ENCODE results near the gene RAB37. TPM values are rescaled to one million over a fixed set of nuclear protein-coding genes. Genes with fewer than 3 reads are reported as not detected.

The RAB37 gene
- total RNA-seq, 4 donors from 2014 or later = 0.57 to 1.7 TPM; not detected in 2

DNA sequence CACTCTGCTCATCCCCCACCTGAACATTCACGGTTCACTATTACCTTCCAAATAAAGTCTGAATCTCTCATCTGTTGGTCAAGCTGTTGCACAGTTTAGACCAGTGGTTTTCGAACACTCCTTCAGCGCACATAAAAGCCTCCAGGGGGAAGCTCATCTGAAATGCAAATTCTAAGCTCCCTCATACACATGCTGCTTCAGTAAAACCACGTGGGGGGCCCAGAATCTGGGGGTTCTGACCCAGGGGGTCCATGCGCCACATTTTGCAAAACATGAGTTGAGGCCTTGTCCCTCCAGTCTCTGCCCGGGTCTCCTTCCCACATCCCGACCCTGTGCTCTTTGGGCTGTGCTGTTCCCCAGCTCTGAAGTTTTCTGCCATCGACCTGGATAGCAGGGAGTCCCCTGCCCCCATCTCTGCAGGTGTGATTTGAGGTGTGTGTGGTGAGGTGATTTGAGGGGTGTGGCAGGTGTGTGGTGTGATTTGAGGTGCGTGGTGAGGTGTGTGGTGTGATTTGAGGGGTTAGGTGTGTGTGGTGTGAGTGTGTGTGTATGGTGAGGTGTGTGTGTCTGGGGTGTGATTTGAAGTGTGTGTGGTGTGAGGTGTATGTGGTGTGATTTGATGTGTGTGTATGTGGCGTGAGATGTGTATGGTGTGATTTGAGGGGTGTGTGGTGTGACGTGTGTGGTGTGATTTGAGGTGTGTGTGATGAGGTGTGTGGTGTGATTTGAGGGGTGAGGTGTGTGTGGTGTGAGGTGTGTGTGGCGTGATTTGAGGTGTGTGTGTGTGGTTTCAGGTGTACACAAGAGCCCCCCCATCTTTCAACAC, 4.8 kb upstream of the RAB37 start:
- no peak for DNase-seq (ENCODE audit: low spot score in 2 of 2)
- no peak for TF ChIP-seq POLR2A (IDR thresholded peaks at IDR 0.05)
- TF ChIP-seq, protein P1, sequence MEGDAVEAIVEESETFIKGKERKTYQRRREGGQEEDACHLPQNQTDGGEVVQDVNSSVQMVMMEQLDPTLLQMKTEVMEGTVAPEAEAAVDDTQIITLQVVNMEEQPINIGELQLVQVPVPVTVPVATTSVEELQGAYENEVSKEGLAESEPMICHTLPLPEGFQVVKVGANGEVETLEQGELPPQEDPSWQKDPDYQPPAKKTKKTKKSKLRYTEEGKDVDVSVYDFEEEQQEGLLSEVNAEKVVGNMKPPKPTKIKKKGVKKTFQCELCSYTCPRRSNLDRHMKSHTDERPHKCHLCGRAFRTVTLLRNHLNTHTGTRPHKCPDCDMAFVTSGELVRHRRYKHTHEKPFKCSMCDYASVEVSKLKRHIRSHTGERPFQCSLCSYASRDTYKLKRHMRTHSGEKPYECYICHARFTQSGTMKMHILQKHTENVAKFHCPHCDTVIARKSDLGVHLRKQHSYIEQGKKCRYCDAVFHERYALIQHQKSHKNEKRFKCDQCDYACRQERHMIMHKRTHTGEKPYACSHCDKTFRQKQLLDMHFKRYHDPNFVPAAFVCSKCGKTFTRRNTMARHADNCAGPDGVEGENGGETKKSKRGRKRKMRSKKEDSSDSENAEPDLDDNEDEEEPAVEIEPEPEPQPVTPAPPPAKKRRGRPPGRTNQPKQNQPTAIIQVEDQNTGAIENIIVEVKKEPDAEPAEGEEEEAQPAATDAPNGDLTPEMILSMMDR (IDR thresholded peaks at IDR 0.05) = no peak
- 76 to 80% methylated on average over 12 of the region's 12 CpGs for WGBS, 2 donors
- H3K4me3 ChIP-seq (ENCODE audit: low read depth, poor library complexity, severe bottlenecking) = no peak overlapping the region
- intact Hi-C loops (cut with DNase I; ENCODE audit: low total_unique reads) = no loop called here

DNA sequence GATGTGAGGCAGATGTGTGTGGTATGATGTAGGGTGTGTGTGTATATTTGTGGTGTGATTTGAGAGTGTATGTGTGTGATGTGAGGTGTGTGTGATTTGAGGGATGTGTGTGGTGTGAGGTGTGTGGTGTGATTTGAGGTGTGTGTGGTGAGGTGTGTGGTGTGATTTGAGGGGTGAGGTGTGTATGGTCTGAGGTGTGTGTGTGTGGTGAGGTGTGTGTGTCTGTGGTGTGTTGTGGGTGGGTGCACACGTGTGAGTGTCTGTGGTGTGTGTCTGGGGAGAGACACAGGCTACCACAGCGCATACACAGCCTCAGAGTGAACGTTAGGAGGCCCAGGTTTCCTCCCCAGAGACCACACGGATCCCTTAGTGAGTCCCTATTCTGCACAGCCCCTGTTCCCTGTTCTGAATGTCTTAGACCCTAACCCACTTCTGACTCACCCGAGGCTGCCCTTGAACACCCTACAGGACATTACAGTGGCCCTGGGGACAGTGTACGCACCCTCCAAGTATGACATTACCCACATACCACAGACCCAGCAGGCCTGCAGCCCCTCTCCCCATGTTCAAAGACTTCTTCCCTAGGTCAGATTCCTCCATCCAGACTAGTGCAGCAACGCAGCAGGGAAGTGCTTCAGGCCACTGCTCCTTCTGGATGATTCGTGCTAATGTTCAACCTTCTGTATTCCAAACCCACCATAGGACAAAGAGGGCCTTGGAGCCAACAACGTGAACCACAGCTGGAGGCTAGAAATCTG, 3.5 kb upstream of the RAB37 start:
- 61 to 63% methylated on average over 9 of the region's 9 CpGs for WGBS, 2 donors
- TF ChIP-seq POLR2A (IDR thresholded peaks at IDR 0.05) = no peak
- TF ChIP-seq, protein P1 (IDR thresholded peaks at IDR 0.05) = no peak
- intact Hi-C loops (cut with DNase I; ENCODE audit: low total_unique reads) = no loop called here

DNA sequence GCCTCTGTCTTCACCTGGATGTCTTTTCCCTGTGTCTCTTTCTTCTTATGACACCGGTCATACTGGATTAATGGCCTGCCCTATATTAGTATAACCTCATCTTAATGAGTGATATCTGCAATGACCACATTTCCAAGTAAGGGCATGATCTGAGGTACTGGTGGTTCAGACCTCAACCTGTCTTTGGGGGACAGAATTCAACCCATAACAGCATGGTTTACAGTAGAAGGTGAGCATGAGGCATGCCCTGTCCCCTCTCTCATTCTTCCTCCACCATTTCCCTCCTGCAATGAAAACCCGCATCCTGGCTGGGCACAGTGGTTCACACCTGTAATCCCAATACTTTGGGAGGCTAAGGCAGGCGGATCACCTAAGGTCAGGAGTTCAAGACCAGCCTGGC, 2.8 kb upstream of the RAB37 start:
- intact Hi-C loops (cut with DNase I; ENCODE audit: low total_unique reads) = no loop called here
- WGBS, 2 donors = 89 to 96% methylated on average over 3 of the region's 3 CpGs
- no peak overlapping the region for H3K4me3 ChIP-seq (ENCODE audit: low read depth, poor library complexity, severe bottlenecking)
- no peak for DNase-seq (ENCODE audit: low spot score in 2 of 2)
- TF ChIP-seq, protein P1 (IDR thresholded peaks at IDR 0.05) = no peak
- TF ChIP-seq POLR2A (IDR thresholded peaks at IDR 0.05) = no peak

More for the DNA sequence above, 3.5 kb upstream of the RAB37 start:
- no peak for DNase-seq (ENCODE audit: low spot score in 2 of 2)
- H3K4me3 ChIP-seq (ENCODE audit: low read depth, poor library complexity, severe bottlenecking) = no peak overlapping the region

DNA sequence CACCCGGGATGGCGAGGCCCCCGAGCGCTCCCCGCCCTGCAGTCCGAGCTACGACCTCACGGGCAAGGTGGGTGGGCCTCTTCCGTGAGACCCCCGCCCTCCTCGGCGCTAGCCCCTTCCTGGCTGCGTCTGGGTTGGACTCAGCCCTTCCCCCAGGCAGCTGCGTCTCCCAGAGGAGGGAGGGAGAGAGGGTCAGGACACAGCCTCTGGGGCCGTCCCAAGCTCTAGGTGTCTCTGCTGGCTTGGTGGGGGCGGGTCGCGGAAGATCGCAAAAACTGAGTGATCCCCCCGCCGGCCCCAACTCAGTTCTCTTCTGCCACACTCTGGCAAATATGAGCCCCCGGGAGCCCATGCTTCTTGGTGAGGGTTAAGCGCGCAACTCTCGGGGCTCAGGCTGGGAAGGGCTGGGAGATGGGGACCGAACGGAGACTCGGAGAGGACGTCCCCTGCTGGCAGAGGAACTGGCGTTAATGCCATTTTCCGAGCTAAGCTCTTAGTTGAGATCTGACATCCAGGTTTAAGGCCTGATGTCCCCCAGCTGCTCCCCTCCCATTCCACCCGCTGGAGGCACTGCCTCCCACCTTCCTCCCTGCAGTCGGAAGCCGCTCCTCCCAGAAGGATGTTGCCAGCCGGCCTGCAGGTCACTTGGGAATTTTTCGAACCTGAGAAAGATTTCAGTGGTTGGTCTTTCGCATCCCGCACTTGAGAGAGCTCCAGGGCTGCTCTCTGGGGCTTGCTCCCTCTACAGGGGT, 419 bp downstream of the RAB37 start:
- WGBS, 2 donors = 4 to 13% methylated on average over 15 to 21 of the region's 38 CpGs
- intact Hi-C loops (cut with DNase I; ENCODE audit: low total_unique reads) = no loop called here
- no peak for DNase-seq (ENCODE audit: low spot score in 2 of 2)
- H3K4me3 ChIP-seq (ENCODE audit: low read depth, poor library complexity, severe bottlenecking) = no peak overlapping the region
- TF ChIP-seq, protein P1 (IDR thresholded peaks at IDR 0.05) = no peak
- no peak for TF ChIP-seq POLR2A (IDR thresholded peaks at IDR 0.05)

DNA sequence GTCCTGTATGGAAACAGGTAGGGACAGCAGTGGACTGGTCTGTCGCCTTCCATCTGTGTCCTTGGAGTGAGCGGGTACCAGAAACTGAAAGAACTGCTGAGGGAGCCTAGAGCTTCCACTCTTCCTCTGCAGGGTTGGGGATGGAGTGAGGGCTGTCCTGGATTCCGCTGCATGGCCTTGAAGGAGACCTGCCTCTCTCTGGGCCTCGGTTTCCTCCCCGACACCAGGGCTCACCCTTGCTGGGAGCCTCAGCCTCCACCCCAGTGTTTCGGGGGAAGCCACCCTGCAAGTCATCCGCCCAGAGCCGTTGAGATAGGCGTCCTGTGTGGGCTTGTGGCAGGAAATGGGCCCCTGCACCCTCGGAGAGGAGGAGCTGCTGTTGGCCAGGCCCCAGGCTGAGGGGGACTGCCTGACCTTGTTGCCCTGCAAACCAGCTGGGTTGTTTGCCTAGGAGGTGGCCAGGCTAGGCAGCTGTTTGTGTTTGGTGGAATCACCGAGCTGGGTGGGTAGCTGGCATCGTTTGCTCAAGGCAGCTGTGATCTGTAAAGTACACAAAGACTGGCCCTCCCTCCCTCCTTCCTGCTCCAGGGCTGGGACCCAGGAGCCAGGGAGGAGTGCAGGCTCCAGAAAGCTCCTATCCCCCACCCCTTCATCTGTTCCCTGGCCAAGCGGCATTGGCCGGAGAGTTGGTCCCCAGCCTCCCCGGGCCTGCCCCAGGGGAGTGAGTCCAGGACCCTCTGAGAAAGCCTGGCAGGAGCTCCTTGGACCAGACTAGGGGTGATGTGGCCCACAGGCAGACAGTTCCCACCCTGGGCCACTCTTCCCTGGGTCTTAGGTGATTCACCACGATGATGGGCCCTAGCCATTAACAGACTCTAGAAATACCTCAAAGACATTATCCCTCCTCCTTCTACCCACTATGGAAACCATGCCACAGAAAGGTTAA, 1.3 kb downstream of the RAB37 start:
- no peak overlapping the region for H3K4me3 ChIP-seq (ENCODE audit: low read depth, poor library complexity, severe bottlenecking)
- TF ChIP-seq POLR2A (IDR thresholded peaks at IDR 0.05) = no peak
- TF ChIP-seq, protein P1 (IDR thresholded peaks at IDR 0.05) = no peak
- no peak for DNase-seq (ENCODE audit: low spot score in 2 of 2)
- 33 to 46% methylated on average over 16 of the region's 16 CpGs for WGBS, 2 donors
- intact Hi-C loops (cut with DNase I; ENCODE audit: low total_unique reads) = no loop called here

All from lower leg skin (tissue), 4 donors.